Endothelial cell of umbilical vein (primary cell): Measurements from ENCODE around the gene FLT1. TPM values are rescaled to one million over a fixed set of nuclear protein-coding genes. Genes with fewer than 3 reads are reported as not detected.
A peak's percentile ranks its signal among the peaks of the same experiment; 100 is the strongest.

Experiments used
- BruUV-seq: library from RNA; stranded (reverse); fragments of 400-500 nt; replicated peaks from 2 replicates; lab custom pipeline; 2021; lab: Mats Ljungman, UMichigan
- CTCF ChIA-PET: fragments of 300-600, 350-600 bp; sonication (Branson Sonifier 250); formaldehyde crosslinking; loops from one replicate; lab custom pipeline; 2021; ENCODE audit warnings: antibody characterized with exemption, inconsistent platforms; lab: Charles Lee
- POLR2A ChIA-PET: fragments of 300-600, 350-600 bp; sonication (Branson Sonifier 250); formaldehyde crosslinking; loops from one replicate; lab custom pipeline; 2021; ENCODE audit warnings: antibody characterized with exemption, inconsistent platforms; lab: Charles Lee
- DNase-seq: peaks from one replicate; pipeline ENCODE4 v3.0.0-alpha.2; 2011; ENCODE audit warnings: low read depth, low spot score
- FAIRE-seq: peaks from 2 replicates; lab custom pipeline; 2011; peaks lifted over from hg19 to GRCh38; lab: Jason Lieb, UNC
- H2AFZ ChIP-seq: 2 replicates; pipeline ENCODE4 v1.6.0; 2012; ENCODE audit warnings: low read depth, low read length, control low read depth, inconsistent platforms
- H3K27ac ChIP-seq: 2 replicates; pipeline ENCODE4 v1.5.1; 2011; ENCODE audit warnings: low read depth, mild to moderate bottlenecking, control low read depth, low read length, moderate library complexity; ENCODE audit not compliant: insufficient read depth
- H3K27me3 ChIP-seq, 2 experiments: 2 replicates each; pipeline versions ENCODE4 v1.6.0 to v1.6.1; 2011; ENCODE audit warnings: low read length in 2 of 2, mixed read lengths in 1 of 2; ENCODE audit not compliant: control insufficient read depth in 2 of 2, insufficient read depth in 2 of 2
- H3K36me3 ChIP-seq, 2 experiments: 2 replicates in 1 of 2; 3 replicates in 1 of 2; pipeline ENCODE4 v1.5.1; 2011; ENCODE audit warnings: low read length in 2 of 2, mild to moderate bottlenecking in 1 of 2, moderate library complexity in 1 of 2; ENCODE audit not compliant: control insufficient read depth in 2 of 2, insufficient read depth in 2 of 2; ENCODE audit errors: extremely low read depth in 1 of 2
- H3K4me1 ChIP-seq: 3 replicates; pipeline ENCODE4 v1.5.1; 2011; ENCODE audit warnings: mild to moderate bottlenecking, low read length; ENCODE audit not compliant: control insufficient read depth, insufficient read depth; ENCODE audit errors: extremely low read depth
- H3K4me2 ChIP-seq: 2 replicates; pipeline ENCODE4 v1.6.1; 2011; ENCODE audit warnings: low read length, control low read depth, mixed read lengths; ENCODE audit not compliant: insufficient read depth
- H3K4me3 ChIP-seq, 3 experiments: fragments of 200-600 bp in 1 of 3; sonication (generic), shearing (Covaris generic) in 1 of 3; replicated peaks in 1 of 3; 2 replicates each; pipeline ENCODE4 v1.5.1; 2011 to 2016; ENCODE audit warnings: control low read depth in 3 of 3, low read length in 3 of 3, mild to moderate bottlenecking in 2 of 3, inconsistent platforms in 1 of 3, low read depth in 1 of 3, moderate library complexity in 1 of 3; ENCODE audit not compliant: insufficient read depth in 1 of 3
- H3K79me2 ChIP-seq: 2 replicates; pipeline ENCODE4 v1.6.0; 2012; ENCODE audit warnings: low read length, inconsistent platforms; ENCODE audit not compliant: control insufficient read depth, insufficient read depth
- H3K9ac ChIP-seq: replicated peaks from 2 replicates; pipeline ENCODE3; 2011; ENCODE audit warnings: low read length, control low read depth; ENCODE audit not compliant: insufficient read depth; ENCODE audit errors: extremely low read depth
- H3K9me1 ChIP-seq: replicated peaks from 3 replicates; pipeline ENCODE4 v1.6.0; 2011; ENCODE audit warnings: mild to moderate bottlenecking, low read length; ENCODE audit not compliant: control insufficient read depth, insufficient read depth; ENCODE audit errors: extremely low read depth
- H3K9me3 ChIP-seq: replicated peaks from 2 replicates; pipeline ENCODE4 v1.5.1; 2012; ENCODE audit warnings: low read length, inconsistent platforms; ENCODE audit not compliant: control insufficient read depth, insufficient read depth
- H4K20me1 ChIP-seq: replicated peaks from 2 replicates; pipeline ENCODE3; 2011; ENCODE audit warnings: mild to moderate bottlenecking, low read length; ENCODE audit not compliant: control insufficient read depth, insufficient read depth; ENCODE audit errors: extremely low read depth
- CTCF ChIP-seq, 2 donors: IDR thresholded peaks; 1 replicate in 1 of 2; 2 replicates in 1 of 2; pipeline ENCODE4 v1.5.1; 2011; ENCODE audit warnings: low read length in 2 of 2, mild to moderate bottlenecking in 2 of 2, moderate library complexity in 2 of 2, control low read depth in 1 of 2, inconsistent platforms in 1 of 2, low read depth in 1 of 2; ENCODE audit not compliant: insufficient read depth in 1 of 2; ENCODE audit errors: extremely low read depth in 1 of 2
- EZH2 ChIP-seq: IDR thresholded peaks from 2 replicates; pipeline ENCODE4 v1.6.1; 2012; ENCODE audit warnings: borderline replicate concordance, low read depth, mild to moderate bottlenecking, moderate library complexity, low read length, inconsistent platforms; ENCODE audit not compliant: severe bottlenecking
- FOS ChIP-seq: IDR thresholded peaks from 2 replicates; pipeline ENCODE4 v1.6.1; 2011; ENCODE audit warnings: mild to moderate bottlenecking, low read length, moderate library complexity, borderline replicate concordance; ENCODE audit not compliant: insufficient read depth
- GATA2 ChIP-seq: IDR thresholded peaks from 2 replicates; pipeline ENCODE4 v1.7.0; 2011; ENCODE audit warnings: low read depth, mild to moderate bottlenecking, moderate library complexity, mixed read lengths, low read length; ENCODE audit not compliant: insufficient read length, insufficient read depth
- JUN ChIP-seq: IDR thresholded peaks from 2 replicates; pipeline ENCODE4 v1.6.1; 2011; ENCODE audit warnings: borderline replicate concordance, low read depth; ENCODE audit not compliant: insufficient read length, insufficient read depth
- MAX ChIP-seq: IDR thresholded peaks from 2 replicates; pipeline ENCODE4 v1.6.1; 2011; ENCODE audit not compliant: insufficient read depth, insufficient read length
- MYC ChIP-seq: IDR thresholded peaks from one replicate; pipeline ENCODE4 v1.6.1; 2011; ENCODE audit warnings: mild to moderate bottlenecking, low read depth, low read length
- POLR2A ChIP-seq: IDR thresholded peaks from 2 replicates; pipeline ENCODE4 v1.6.1; 2012; ENCODE audit warnings: low read depth, mild to moderate bottlenecking, control low read depth, low read length
- POLR2AphosphoS5 ChIP-seq: IDR thresholded peaks from 2 replicates; pipeline ENCODE4 v1.6.1; 2012; ENCODE audit warnings: low read depth, mild to moderate bottlenecking, control low read depth, low read length, moderate library complexity; ENCODE audit not compliant: insufficient read depth
- dilution Hi-C: fragments of 300-500 bp; cut with MboI; formaldehyde crosslinking; loops from one replicate; pipeline ENCODE4 v1.15.0; 2019; ENCODE audit warnings: low sequenced_read_pairs; ENCODE audit not compliant: extremely low pct_ligation_motif_present
- intact Hi-C: fragments of 100-400 bp; cut with micrococcal nuclease; formaldehyde crosslinking; loops from one replicate; pipeline ENCODE4 v1.10.0; 2022
- polyA plus RNA-seq, 4 experiments: library from polyadenylated mRNA; depleted of rRNA in 3 of 4; stranded (reverse) in 3 of 4; unstranded in 1 of 4; fragments of >200 nt; gene quantifications; 2 replicates each; pipeline versions ENCODE4 v1.2.1 to v1.2.3, GENCODE V29; 2011 to 2012; ENCODE audit warnings: missing spikeins in 1 of 4
- total RNA-seq: library from RNA; stranded (reverse); gene quantifications from 2 replicates; pipeline ENCODE4 v1.2.3, GENCODE V29; 2021

FLT1 gene
- total and polyA plus RNA-seq, 2 donors (not counting 3 experiments of a cell fraction or from before 2014, with no cell fraction given), result 16.0 to 104 TPM

GRCh38 chr13:28503182-28503967, 8.4 kb upstream of the FLT1 start:
- TF ChIP-seq MAX (no peak), GATA2 (no peak), MYC (no peak), FOS (no peak), EZH2 (no peak), POLR2A (no peak)
- no peaks in the 10 kb centered on the region for H3K79me2 ChIP-seq
- H3K4me1 ChIP-seq, result peaks cover 7% of the 10 kb centered on the region
- POLR2A ChIA-PET, result no interaction called here
- H3K27me3 ChIP-seq, result no peaks in the 10 kb centered on the region
- H3K9ac ChIP-seq, result no peak overlapping the region
- FAIRE-seq (no peak), DNase-seq (no peak)
- H4K20me1 ChIP-seq, result no peaks in the 10 kb centered on the region
- H3K36me3 ChIP-seq, result no peaks in the 10 kb centered on the region
- no peaks in the 10 kb centered on the region for H3K9me3 ChIP-seq
- H3K9me1 ChIP-seq, result no peaks in the 10 kb centered on the region
- no peak overlapping the region for H3K4me2 ChIP-seq
- CTCF ChIA-PET, result no interaction called here
- dilution Hi-C loops, result no loop called here
- BruUV-seq, result no TSS peak
- no peak overlapping the region for H3K27ac ChIP-seq
- H3K4me3 ChIP-seq, result no peak overlapping the region
- no peak overlapping the region for H2AFZ ChIP-seq
- intact Hi-C loops, result no loop called here

- CTCF ChIA-PET, result interaction anchor here (1.6 kb wide), 1 partner anchor 177 kb away, joined by 3 read pairs; no protein-coding TSS in a partner anchor
- no peak for DNase-seq
- Histone ChIP-seq H3K27me3 (no peaks in the 10 kb centered on the region), H3K27ac (no peak overlapping the region), H3K4me1 (peaks cover 7% of the 10 kb centered on the region), H3K79me2 (no peaks in the 10 kb centered on the region), H2AFZ (peak overlapping the region; percentile 63), H3K9ac (no peak overlapping the region), H4K20me1 (no peaks in the 10 kb centered on the region), H3K4me2 (no peak overlapping the region), H3K9me3 (no peaks in the 10 kb centered on the region), H3K4me3 (no peak overlapping the region), H3K36me3 (no peaks in the 10 kb centered on the region), H3K9me1 (no peaks in the 10 kb centered on the region)
- POLR2A ChIA-PET, result interaction anchor here (0.7 kb wide), 1 partner anchor 92 kb away, joined by 3 read pairs; no protein-coding TSS in a partner anchor
- TF ChIP-seq CTCF (IDR thresholded peaks at IDR 0.05; ENCODE audit: extremely low read depth in 1 of 2, insufficient read depth in 1 of 2, low read depth in 1 of 2, low read length in 2 of 2), result no peak
- no peak for TF ChIP-seq POLR2AphosphoS5
- no peak for TF ChIP-seq GATA2
- no peak for TF ChIP-seq JUN
- no peak for TF ChIP-seq POLR2A
- FAIRE-seq, result peak; percentile 47
- intact Hi-C loops (loop anchor here (1.0 kb wide), 1 partner anchor 11 kb away; no protein-coding TSS in a partner anchor), dilution Hi-C loops (no loop called here)
- BruUV-seq, result no TSS peak
Measured at GRCh38 chr13:28501547-28501946, 6.6 kb upstream of the FLT1 start.
